Measurements from ENCODE around the gene SLMAP. TPM values are rescaled to one million over a fixed set of nuclear protein-coding genes. Genes with fewer than 3 reads are reported as not detected.

SLMAP gene
- total RNA-seq, 4 donors from 2014 or later = 49.4 to 89.1 (median 61.3) TPM

GRCh38 chr3:57961828-57962447 is 205.8 kb downstream of the SLMAP start:
- Histone ChIP-seq H3K27me3 (no peaks in the 10 kb centered on the region), H3K4me3 (no peak overlapping the region), H3K36me3 (no peaks in the 10 kb centered on the region), H3K4me1 (peaks cover 34% of the 10 kb centered on the region), H3K27ac (no peak overlapping the region), H3K9me3 (no peaks in the 10 kb centered on the region)
- DNase-seq (ENCODE audit: low spot score in 2 of 2) = no peak
- TF ChIP-seq POLR2A (IDR thresholded peaks at IDR 0.05) = no peak
- TF ChIP-seq, protein P1, sequence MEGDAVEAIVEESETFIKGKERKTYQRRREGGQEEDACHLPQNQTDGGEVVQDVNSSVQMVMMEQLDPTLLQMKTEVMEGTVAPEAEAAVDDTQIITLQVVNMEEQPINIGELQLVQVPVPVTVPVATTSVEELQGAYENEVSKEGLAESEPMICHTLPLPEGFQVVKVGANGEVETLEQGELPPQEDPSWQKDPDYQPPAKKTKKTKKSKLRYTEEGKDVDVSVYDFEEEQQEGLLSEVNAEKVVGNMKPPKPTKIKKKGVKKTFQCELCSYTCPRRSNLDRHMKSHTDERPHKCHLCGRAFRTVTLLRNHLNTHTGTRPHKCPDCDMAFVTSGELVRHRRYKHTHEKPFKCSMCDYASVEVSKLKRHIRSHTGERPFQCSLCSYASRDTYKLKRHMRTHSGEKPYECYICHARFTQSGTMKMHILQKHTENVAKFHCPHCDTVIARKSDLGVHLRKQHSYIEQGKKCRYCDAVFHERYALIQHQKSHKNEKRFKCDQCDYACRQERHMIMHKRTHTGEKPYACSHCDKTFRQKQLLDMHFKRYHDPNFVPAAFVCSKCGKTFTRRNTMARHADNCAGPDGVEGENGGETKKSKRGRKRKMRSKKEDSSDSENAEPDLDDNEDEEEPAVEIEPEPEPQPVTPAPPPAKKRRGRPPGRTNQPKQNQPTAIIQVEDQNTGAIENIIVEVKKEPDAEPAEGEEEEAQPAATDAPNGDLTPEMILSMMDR (IDR thresholded peaks at IDR 0.05) = no peak
- TF ChIP-seq POLR2AphosphoS5 (IDR thresholded peaks at IDR 0.05) = no peak
- TF ChIP-seq EP300 (IDR thresholded peaks at IDR 0.05) = no peak
- WGBS = 70% methylated on average over 5 of the region's 5 CpGs

DNA sequence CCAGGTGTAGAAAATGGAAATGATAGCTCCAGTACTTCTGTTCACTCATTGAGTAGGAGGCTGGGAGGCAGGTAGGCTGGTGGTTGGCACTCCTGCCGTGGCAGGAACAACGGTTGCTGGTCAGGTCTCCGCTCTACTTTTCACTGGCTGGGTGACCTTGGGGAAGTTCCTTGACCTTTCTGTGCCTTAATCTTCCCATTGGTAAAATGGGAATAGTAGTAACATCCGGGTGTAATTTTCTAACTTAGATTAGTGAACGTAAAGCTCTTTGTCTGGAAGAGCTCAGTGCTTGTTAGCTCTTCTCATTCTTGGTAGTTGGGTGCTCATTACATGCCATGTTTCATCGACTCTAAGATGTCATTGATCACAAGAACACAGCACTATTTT is 206.3 kb downstream of the SLMAP start:
- no peak for DNase-seq (ENCODE audit: low spot score in 2 of 2)
- WGBS = 92% methylated on average over 6 of the region's 6 CpGs
- no peaks in the 10 kb centered on the region for H3K36me3 ChIP-seq
- no peaks in the 10 kb centered on the region for H3K27me3 ChIP-seq
- no peak overlapping the region for H3K27ac ChIP-seq
- TF ChIP-seq POLR2AphosphoS5 (IDR thresholded peaks at IDR 0.05) (no peak), EP300 (IDR thresholded peaks at IDR 0.05) (no peak), POLR2A (IDR thresholded peaks at IDR 0.05) (no peak)
- TF ChIP-seq, protein P1 (IDR thresholded peaks at IDR 0.05) = no peak
- no peaks in the 10 kb centered on the region for H3K9me3 ChIP-seq
- no peak overlapping the region for H3K4me3 ChIP-seq
- H3K4me1 ChIP-seq = peaks cover 37% of the 10 kb centered on the region

DNA sequence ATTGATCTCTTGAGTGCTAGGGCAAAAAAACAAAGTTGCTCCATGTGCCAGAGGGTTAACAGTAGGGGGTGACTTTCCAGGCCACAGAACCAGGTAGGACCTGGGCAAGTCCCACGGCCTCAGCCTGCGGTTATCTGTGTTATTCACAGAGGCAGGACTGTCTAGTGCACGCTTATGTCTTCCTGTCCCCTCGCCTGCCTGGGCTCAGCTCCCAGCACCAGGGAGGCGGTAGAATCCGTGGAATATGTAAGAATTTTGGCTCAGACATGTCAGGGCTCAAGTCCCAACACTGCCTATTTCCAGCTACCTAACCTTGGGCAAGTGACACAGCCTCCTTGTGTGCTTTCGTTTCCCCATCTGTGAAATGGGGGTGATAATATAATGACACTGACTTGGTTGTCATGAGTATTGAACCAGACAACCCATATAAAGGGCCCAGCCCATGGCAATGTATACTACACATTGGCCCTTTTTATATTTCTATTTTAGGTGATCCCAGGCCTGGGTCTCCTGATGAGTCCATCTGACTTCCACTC is 207.8 kb downstream of the SLMAP start:
- H3K36me3 ChIP-seq = no peaks in the 10 kb centered on the region
- H3K27ac ChIP-seq = no peak overlapping the region
- H3K27me3 ChIP-seq = no peaks in the 10 kb centered on the region
- no peak for DNase-seq (ENCODE audit: low spot score in 2 of 2)
- TF ChIP-seq EP300 (IDR thresholded peaks at IDR 0.05) (no peak), POLR2A (IDR thresholded peaks at IDR 0.05) (no peak), POLR2AphosphoS5 (IDR thresholded peaks at IDR 0.05) (no peak)
- TF ChIP-seq, protein P1 (IDR thresholded peaks at IDR 0.05) = no peak
- WGBS = 47% methylated on average over 5 of the region's 7 CpGs
- H3K9me3 ChIP-seq = no peaks in the 10 kb centered on the region
- peaks cover 32% of the 10 kb centered on the region for H3K4me1 ChIP-seq
- H3K4me3 ChIP-seq = no peak overlapping the region

DNA sequence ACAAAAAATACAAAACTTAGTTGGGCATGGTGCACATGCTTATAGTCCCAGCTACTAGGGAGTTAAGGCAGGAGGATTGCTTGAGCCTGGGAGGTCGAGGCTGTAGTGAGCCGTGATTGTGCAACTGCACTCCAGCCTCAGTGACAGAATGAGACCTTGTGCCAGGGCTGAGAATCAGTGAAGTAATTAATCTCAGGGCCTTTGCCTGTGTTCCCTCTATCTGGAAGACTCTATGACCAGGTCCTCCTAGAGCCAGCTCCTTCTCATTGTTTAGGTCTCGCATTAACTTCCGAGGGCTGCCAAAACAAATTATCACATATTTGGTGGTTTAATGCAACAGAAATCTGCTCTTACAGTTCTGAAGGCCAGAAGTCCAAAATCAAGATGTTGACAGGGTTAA is 210.7 kb downstream of the SLMAP start:
- TF ChIP-seq POLR2A (IDR thresholded peaks at IDR 0.05) (no peak), EP300 (IDR thresholded peaks at IDR 0.05) (no peak), POLR2AphosphoS5 (IDR thresholded peaks at IDR 0.05) (no peak)
- TF ChIP-seq, protein P1 (IDR thresholded peaks at IDR 0.05) = no peak
- H3K36me3 ChIP-seq = no peaks in the 10 kb centered on the region
- H3K27me3 ChIP-seq = no peaks in the 10 kb centered on the region
- no peak for DNase-seq (ENCODE audit: low spot score in 2 of 2)
- peaks cover 16% of the 10 kb centered on the region for H3K4me1 ChIP-seq
- no peaks in the 10 kb centered on the region for H3K9me3 ChIP-seq
- 24% methylated on average over 4 of the region's 4 CpGs for WGBS
- no peak overlapping the region for H3K27ac ChIP-seq
- H3K4me3 ChIP-seq = no peak overlapping the region

- no peaks in the 10 kb centered on the region for H3K27me3 ChIP-seq
These were observed 211.5 kb downstream of the SLMAP start for GRCh38 chr3:57967590-57967989.

More at GRCh38 chr3:57967590-57967989, 211.5 kb downstream of the SLMAP start:
- Histone ChIP-seq H3K4me3 (no peak overlapping the region), H3K9me3 (no peaks in the 10 kb centered on the region), H3K27ac (no peak overlapping the region), H3K4me1 (peaks cover 23% of the 10 kb centered on the region), H3K36me3 (no peaks in the 10 kb centered on the region)
- WGBS = 74% methylated on average over 9 of the region's 9 CpGs
- no peak for TF ChIP-seq EP300 (IDR thresholded peaks at IDR 0.05)
- no peak for DNase-seq (ENCODE audit: low spot score in 2 of 2)

Measured in suprapubic skin (tissue), 4 donors.